ENCODE measurements around the gene ANKRD45.
A peak's percentile ranks its signal among the peaks of the same experiment; 100 is the strongest.
"Not testable (repeated sequence)": the region's sequence is repeated elsewhere in the genome, so short reads cannot be mapped to it uniquely, and the experiment has no call there.

Gene ANKRD45

DNA sequence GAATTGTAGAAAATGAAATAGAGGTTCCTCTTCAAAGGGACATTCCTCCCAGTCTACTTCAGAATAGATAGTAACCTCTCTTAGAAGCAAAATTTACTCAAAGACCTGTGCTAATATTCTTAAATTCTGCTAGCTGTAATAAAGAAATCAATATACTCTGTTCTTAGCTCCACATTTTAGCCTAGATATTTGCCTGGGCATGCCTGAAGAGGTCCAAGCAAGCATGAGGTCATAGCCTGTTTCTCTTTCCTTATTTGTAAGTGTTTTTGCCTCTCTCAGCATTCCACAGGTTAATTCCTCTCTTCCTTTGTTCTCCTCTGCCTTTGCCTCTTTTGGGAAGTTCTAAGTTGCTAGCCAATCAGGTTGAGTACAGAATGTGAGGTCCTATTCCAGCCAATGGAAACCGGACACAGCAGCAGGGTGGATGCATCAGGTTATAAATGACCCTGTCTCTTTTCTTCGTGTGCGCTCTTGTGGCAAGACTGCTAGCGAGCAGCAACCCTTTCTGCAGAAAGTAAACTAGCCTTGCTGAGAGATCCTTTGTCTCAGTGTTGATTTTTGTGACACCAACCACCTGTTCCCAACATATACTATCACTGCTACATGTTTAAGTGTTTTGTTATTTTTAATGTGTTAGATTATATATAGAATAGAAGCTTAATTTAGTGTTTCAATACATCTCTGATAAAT is 27.1 kb downstream of the ANKRD45 start:
- DNase-seq (ENCODE audit: low read depth) = peak; percentile 24

DNA sequence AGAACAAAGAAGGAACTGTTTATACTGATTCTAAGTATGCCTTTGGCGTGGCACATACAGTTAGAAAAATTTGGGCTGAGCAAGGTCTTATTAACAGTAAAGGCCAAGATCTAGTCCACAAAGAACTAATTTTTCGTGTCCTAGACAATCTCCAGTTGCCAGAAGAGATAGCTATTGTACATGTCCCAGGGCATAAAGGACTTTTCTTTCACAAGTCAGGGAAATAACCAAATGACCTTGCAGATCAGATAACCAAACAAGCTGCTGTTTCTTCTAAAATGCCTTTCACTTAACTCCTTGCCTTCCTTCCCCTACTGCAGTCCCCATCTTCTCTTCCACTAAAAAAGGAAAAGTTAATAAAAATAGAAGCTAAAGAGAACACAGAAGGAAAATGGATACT is 30.5 kb downstream of the ANKRD45 start:
- DNase-seq (ENCODE audit: low read depth) = no peak

DNA sequence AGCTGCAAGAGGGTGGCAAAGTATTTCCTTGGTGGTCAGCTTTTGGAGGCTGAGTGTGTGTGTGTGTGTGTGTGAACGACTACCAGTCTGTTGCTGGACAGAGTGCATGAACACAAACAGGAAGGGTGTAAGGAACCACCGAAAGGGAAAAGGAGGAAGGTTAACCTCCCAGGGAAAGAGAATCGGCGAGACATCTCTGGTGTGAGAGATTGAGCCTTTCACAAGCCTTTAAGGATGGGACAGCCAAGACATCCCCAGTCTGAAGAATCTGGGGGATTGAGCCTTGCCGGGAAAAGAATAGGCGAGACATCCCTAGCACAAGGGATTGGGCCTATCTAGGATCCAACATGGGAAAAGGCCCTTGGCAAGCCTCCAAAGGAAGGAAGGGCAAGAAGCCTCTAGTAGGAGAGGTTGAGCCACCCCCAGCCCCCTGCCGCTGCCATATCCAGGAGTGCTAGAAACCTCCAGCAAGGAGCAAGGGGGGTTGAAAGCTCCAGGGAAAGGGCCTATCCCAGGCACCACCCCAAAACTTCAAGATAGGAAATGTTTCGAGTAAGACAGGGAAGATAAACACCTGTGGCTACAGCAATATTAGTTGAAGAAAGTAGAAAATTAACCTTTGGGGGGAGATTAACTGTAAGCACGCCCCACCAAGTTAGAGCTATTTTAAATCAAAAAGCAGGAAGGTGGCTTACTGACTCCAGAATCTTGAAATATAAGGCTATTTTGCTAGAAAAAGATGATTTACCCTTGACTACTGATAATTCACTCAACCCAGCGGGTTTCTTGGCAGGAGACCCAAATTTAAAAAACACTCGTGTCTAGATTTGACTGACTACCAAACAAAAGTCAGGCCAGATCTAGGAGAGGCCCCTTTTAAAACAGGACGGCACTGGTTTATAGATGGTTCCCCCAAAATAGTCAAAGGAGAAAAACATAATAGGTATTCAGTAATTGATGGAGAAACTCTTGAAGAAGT is 31.3 kb downstream of the ANKRD45 start:
- no peak for DNase-seq (ENCODE audit: low read depth)

DNA sequence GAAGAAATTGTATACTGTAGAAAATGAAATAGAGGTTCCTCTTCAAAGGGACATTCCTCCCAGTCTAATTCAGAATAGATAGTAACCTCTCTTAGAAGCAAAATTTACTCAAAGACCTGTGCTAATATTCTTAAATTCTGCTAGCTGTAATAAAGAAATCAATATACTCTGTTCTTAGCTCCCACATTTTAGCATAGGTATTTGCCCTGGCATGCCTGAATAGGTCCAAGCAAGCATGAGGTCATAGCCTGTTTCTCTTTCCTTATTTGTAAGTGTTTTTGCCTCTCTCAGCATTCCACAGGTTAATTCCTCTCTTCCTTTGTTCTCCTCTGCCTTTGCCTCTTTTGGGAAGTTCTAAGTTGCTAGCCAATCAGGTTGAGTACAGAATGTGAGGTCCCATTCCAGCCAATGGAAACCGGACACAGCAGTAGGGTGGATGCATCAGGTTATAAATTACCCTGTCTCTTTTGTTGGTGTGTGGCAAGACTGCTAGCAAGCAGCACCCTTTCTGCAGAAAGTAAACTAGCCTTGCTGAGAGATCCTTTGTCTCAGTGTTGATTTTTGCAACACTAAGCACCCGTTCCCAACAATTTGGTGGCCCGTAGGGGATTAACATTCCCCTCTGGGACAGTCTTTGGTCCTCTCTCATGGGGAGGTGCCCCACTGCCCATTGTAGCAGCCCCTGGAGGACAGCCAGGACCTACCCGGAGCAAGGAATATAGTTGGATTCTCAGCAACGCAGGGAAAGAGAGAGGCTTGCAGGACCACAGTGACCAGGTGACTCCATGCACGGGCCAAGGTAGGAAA is 32.2 kb downstream of the ANKRD45 start:
- DNase-seq (ENCODE audit: low read depth) = not testable (repeated sequence)

DNA sequence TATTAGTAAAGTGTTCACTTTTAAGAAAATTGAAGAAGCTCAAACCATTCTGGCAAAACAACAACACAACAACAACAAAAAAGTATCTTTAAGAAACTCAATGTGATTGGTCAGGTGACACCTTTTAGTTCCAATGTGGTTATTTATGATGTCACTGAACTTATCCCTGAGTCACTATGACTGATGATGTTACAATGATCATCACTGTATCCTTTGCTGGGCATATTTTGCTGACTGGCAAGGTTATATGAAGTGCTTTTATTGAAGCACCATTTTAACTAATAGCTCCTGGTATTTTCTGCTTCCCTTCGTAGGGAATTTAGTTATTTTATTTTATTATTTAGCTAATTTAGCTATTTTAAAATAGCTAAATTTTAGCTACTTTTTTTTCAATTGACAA is 34.5 kb downstream of the ANKRD45 start, which contains the start of gene TEX50:
Gene TEX50, plus strand, starts transcription at position 223 of the 400 bp plus-strand sequence. CDS start 184 bp downstream, outside the sequence.
- no peak for DNase-seq (ENCODE audit: low read depth)

DNA sequence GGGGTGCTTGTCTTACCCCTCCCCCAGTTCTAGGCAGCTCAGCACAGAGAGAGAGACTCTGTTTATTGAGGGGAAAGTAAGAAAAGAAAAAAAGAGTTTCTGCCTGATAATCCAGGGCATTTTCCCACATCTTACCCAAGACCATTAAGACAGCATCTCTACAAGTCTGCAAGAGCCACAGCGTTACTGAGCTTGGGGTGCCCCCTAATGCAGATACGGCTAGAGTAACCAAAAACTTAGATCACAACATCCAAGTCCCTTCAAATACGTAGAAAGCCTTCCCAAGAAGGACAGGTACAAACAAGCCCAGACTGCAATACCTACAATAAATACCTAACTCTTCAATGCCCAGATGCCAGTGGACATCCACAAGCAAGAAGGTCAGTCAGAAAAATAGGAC is 40.8 kb downstream of the ANKRD45 start:
- DNase-seq (ENCODE audit: low read depth) = no peak

DNA sequence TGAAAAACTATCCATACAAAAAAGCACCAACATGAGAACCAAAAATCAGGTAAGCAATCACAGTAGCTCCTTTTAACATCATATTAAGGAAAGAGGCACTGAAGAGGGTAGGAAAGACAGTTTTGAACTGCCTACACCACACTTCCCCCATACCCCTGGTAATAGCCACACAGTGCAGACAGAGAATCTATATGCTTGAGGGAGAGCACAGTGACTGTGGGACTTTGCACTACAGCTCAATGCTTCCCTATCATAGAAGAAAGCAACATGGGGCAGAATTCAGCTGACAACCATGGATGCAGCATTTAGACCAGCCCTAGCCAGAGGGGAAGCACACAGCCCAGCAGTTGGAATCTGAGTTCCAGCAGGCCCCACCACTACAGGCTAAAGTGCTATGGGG is 42.4 kb downstream of the ANKRD45 start:
- no peak for DNase-seq (ENCODE audit: low read depth)

DNA sequence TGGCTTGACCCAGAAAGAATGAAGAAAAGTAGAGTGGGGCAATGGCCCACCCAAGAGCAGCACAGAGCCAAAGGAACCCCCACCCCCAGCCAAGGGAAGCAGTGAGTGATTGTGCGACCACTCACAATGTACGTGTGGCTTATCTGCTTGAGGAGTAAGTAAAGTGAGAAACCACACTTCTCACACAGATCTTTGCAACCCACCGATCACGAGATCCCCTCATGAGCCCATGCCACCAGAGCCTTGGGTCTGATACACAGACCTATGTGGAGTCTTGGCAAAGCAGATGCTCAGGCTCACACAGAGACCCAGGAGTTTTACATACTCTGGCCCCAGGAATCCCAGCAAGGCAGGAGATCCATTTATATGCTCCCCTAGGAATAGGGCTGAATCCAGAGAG is 52.8 kb downstream of the ANKRD45 start:
- no peak for DNase-seq (ENCODE audit: low read depth)

DNA sequence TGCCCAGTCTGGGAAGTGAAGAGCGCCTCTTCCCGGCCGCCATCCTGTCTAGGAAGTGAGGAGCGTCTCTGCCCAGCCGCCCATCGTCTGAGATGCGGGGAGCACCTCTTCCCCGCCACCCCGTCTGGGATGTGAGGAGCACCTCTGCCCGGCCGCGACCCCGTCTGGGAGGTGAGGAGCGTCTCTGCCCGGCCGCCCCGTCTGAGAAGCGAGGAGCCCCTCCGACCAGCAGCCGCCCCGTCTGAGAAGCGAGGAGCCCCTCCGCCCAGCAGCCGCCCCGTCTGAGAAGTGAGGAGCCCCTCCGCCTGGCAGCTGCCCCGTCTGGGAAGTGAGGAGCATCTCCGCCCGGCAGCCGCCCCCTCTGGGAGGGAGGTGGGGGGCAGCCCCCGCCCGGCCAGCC is 56.6 kb downstream of the ANKRD45 start:
- DNase-seq (ENCODE audit: low read depth) = not testable (repeated sequence)

DNA sequence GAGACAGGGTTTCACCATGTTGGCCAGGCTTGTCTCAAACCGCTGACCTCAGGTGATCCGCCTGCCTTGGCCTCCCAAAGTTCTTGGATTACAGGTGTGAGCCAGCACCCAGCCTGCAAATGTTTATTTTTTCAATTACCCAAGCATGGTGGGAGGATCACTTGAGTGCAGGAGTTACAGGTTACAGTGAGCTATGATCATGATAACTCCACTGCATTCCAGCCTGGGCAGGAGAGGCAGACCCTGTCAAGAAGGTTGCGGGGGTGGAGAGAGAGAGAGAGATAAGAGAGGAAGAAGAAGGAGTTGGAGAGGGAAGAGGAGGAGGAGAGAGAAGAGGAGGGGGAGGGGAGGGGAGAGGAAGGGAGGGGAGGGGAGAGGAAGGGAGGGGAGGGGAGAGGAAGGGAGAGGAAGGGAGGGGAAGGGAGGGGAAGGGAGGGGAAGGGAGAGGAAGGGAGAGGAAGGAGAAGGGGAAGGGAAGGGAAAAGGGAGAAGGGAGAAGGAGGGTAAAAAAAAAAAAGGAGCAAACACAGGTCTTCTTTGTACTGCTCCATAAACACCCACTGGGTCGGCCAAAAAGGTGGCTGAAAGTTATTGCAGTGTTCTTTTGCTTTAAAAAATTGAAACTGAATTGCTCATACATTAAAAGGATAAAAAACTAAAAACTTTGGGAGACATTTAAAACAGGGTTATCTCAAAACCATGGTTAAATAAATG is 61.0 kb downstream of the ANKRD45 start:
- no peak for DNase-seq (ENCODE audit: low read depth)

DNA sequence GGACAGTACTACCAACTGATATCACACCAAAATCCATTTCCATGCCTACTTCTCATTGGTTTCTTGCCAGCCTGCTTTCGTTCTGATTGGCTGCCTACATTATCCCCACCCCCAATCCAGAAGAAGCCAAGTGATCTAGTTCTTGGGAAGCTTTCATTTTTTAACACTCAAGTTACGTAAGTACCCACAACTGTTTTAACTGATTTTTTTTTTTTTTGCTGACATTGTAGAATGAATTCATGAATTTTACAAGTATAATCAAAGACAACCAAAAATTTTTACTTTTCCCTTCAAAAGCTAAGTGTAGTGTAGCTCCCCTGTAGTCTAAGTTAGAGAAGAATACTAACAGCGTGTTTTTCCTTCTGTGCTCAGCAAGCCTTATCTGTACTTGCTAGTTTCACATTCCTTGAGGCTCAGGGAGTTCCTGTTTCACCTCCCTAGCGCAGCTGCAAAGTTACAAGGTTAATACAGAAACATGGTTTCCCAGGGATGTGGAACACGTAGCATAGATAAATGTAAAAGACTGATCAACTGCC is 66.5 kb downstream of the ANKRD45 start, which contains the start of gene SLC9C2:
Gene SLC9C2, minus strand, starts transcription at position 17 of the 536 bp plus-strand sequence. CDS start 1,296 bp downstream, outside the sequence.
- DNase-seq (ENCODE audit: low read depth) = peak; percentile 3

DNA sequence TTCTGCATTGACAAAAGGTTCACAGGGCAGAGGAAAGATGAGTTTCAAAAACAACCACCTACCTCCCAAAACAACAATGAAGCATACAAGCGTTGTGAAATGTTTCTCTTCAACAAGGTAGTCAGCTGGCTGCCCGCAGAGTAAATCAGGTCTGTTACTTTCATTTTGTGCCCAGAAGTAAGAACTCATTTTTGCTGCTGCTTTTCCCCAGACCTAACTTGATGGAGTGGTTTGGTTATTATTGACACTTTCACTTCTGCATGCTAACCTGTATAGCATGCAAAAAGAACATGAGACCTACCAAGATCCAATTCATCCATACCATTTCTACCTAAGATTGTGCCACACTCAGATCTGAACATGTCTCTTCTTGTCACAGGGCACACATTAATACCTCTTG is 68.1 kb downstream of the ANKRD45 start:
- DNase-seq (ENCODE audit: low read depth) = no peak

DNA sequence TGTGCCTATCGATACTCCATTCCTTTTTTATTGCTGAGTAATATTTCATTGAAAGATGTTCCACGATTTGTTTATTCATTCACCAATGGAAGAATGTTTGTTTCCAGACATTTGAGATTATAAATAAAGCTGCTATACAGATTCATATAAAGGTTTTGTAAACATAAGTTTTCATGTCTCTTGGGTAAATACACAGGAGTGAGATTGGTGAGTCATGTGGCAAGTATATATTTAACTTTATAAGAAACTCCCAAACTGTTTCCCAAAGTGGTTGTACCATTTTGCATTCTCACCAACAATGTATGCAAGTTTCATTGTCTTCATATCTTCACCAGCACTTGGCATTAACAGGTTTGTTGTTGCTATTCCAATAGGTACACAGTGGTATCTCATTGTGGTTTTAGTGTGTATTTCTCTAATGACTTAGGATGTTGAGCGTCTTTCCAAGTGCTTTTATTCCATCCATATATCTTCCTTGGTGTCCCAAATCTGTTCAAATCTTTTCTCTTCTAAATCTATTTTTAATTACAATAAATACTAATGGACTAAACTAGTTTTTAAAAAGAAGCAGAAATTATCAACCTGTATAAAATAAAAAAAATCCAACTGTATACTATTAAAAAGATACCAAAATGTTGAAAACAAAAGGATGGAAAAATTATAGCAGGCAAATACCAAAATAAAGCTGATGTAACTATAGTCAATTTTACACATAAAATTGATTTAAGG is 73.4 kb downstream of the ANKRD45 start:
- no peak for DNase-seq (ENCODE audit: low read depth)

DNA sequence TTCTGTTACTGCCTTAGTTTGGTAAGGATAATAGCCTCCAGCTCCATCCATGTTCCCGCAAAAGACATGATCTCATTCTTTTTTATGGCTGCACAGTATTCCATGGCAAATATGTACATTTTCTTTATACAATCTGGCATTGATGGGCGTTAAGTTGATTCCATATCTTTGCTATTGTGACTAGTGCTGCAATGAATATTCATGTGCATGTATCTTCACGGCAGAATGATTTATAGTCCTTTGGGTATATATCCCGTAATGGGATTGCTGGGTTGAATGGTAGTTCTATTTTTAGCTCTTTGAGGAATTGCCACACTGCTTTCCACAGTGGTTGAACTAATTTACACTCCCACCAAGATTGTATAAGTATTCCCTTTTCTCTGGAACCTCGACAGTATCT is 78.5 kb downstream of the ANKRD45 start:
- DNase-seq (ENCODE audit: low read depth) = not testable (repeated sequence)

DNA sequence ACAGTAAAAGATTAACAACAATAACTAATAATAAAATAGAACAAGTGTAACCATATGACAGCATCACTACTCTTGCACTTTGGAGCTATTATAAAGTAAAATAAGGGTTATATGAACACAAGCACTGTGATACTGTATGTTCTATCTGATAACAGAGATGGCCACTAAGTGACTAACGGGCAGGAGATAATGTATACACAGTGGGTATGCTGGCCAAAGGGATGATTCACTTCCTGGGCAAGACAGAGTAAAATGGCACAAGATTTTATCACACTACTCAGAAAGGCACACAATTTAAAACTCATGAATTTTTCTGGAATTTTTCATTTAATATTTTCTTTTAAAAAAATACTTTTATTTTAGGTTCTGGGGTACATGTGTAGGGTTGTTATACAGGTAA is 79.1 kb downstream of the ANKRD45 start:
- peak; percentile 39 for DNase-seq (ENCODE audit: low read depth)

DNA sequence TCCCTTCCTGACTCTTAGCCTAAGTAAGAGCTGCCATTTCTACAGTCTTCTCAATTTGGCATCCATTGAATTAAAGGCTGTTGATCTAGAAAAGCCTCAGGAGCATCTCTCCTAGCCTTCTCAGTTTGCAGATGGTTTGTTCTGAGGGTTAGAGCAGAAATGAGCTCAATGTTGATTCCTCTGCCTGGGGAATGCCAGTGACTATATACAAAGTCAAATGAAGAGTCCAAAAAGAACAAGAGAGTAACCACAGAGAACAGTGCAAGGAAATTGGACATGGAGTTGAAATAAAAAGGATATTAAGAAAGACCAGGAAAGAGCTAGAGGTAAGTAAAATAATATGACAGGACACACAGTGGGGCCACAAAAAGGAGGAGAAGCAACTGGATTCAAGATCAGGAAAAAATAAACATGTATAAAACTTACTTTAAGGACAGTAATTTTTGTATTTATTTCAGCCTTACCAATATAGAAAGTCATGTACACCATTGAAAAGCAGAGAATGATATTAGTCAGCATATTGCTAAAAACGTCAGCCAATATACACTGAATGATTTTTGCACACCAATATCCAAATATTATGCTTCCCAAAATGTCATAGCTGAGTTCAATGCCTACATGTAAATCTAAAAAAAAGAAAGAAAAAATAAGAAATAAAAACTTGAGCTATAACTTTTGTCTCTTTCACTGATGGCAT is 88.1 kb downstream of the ANKRD45 start:
- no peak for DNase-seq (ENCODE audit: low read depth)

DNA sequence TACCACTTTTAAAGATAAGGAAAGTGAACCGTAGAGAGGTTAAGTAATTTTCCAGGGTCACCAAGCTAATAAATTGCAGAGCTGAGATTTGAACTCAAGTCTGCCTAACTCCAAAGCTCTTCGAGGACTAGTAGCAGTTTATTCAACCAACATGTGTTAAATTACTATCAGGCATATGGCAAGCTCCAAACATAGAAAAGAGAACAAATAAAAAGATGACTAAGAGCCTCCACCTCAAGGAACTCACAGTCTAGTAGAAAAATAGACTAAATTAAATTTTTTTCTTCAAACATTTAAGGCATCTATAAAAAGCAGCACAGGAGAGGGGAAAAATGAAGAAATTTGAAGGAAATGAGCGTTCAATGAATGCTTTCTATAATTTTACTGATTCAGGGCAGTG is 89.0 kb downstream of the ANKRD45 start:
- no peak for DNase-seq (ENCODE audit: low read depth)

DNA sequence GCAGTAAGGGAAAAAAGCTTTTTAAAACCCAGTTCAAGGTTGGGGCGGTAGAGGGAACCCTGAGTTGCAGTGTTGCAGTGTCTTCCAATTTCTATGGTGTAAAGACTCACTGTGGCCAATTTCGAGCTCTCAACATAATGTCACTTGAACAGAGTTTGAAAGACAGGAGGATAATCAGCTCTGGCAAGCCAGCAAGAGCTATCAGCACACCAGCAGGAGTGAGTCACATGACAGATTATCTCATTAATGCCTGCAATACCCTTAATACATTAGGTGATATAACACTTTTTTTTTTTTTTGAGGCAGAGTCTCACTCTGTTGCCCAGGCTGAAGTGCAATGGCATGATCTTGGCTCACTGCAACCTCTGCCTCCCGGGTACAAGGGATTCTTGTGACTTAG is 89.6 kb downstream of the ANKRD45 start:
- DNase-seq (ENCODE audit: low read depth) = no peak

DNA sequence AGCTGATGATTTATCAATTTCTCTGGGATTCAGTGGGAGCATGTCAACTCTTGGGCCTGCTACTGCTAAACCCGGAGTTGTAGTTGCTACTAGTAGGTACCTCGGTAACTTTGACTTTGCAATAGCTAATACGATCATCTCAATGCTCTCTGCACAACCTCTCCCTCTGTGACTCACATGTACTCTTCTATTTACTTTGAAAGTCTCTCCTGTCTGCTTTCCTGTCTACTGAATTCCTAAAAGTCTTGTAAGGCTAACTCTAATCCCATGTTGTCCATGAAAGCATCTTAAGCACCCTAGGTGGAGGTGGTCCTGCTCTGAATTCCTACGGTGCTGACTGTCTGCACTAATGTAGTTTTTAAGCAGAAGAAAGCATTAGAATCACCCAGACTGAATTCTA is 96.1 kb downstream of the ANKRD45 start:
- no peak for DNase-seq (ENCODE audit: low read depth)
